GM19043 (cell line): ENCODE measurements around the gene CSTF3.

Experiments used
- ATAC-seq: cut with Tn5 transposase; IDR thresholded peaks from one replicate; pipeline ENCODE4 v1.9.1; 2021; ENCODE audit warnings: low read depth; ENCODE audit not compliant: unreplicated experiment

The CSTF3 gene

DNA sequence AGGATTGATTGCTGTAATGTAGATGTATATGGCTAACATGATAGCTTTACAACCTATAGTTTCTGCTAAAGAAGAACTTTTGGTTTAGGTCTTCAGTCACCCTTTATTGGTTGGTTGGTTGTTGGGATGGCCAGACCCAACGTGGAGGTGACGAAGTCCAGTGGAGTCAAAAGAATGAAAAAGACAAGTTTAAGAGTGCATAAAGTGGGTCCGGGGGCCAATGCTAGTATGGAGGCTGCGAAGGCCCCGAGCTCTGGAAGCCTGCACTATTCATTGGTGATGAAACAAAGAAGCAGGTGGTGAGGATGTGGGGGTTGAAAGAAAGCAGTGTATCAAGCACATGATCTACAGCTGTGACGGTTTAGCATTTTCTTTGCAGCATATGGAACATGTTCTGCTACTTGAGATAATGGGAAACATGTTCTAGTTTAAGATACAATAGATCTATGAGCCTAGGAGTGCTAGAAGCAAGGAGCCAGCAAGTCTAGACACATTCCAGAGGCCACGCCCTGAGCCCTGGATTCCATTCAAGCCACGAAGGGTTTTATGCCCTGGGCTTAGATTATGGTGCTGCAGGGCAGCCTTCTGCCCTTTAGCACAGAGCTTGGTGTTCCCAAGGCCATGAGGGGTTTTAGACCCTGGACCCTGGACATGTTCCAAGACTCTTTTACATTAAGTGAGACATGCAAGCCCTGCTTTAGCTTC, 115.6 kb downstream of the CSTF3 start:
- ATAC-seq: no peak

DNA sequence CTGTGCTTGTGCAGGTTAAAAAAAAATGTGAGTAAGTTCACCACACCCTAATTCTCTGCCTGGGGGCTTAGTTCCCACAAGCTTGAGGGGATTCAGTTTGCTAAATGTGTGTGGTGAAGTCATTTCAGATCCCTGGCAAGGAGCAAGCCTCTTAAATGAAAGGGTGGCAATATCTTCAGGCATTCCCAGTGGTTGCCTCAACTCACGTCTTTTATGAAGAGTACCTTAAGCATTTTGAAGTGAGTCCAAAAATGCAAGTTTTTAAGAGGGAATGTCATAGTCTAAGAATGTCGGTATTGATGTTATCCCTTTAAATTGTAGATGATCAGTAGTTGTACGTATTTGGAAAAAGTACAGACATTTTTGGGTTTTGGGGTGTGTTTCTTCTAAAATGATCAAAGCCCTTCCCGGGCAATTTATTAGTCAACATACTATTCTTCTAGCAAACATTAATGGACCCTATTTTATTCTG, 117.0 kb downstream of the CSTF3 start:
- ATAC-seq: no peak

DNA sequence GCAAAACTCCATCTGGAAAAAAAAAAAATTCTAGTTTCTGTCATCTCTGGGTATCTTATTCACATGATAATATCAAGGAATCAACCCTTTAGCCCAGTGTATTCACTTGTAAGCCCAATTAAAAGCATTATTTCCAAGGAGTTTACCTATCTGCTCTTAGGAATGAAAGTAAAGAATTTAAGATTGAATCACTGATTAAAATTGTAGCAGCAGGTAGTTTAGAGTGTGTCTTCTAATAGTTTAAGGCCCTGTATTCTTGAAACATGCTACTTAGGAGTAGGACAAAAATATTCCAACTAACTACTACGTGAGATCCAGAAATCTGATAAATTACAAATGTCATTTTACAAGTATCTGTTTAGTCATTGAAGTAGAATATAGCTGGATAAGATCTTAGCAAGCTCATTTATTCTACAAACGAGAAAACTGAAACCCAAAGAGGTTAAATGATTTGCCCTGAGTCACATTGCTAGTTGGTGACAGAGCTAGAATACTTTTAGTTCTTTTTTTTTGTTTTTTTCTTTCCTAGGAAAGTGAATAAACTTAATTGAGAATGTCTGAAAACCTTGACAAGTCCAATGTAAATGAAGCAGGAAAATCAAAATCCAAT, 118.0 kb downstream of the CSTF3 start:
- ATAC-seq: no peak

- no peak for ATAC-seq
Observed at GRCh38 chr11:33040862-33041453, 120.3 kb downstream of the CSTF3 start.

DNA sequence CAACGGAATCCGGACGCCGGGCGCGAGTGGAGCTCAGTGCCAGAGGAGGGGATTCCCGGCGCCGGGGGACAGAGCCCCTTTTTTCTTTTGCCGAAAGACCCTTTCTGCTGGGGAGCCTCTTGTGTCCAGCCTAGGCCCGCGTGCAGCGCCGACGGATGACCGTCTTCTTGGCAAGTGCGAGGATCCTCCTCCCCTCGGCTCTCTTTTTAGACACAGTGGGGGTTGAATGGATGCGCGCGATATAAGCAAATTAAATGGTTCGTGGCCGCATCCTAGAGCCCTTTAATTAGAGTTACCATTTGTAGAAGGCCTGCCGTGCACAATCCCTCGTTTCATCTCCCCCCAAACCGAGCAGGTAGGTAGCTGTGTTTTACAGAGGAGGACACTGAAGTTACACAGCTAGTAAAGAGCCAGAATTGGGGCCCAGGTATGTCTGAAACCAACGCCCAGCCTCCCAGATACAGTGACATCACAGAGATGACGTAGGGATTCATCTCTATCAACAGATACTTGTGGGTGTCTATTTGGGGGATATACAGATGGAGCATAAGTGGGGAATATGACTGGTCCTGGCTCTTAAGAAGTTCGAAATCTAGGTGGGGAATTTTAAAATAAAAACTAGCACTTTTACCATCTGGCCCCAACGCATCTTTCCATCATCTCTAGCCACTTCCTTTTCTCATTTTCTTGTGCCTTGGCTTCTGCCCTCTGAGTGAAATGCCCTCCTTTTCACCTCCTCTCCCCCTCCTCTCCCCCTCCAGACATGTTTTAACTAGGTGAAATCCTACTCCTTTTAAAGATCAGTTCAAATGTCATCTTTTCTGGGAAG, 121.0 kb downstream of the CSTF3 start:
- ATAC-seq: peak; percentile 15

GRCh38 chr11:33039274-33040032, 121.8 kb downstream of the CSTF3 start, which contains the start of gene TCP11L1:
Gene TCP11L1, plus strand, starts transcription at chr11:33039572. Its CDS starts 4,202 bp downstream, at chr11:33043774.
- ATAC-seq: peak; percentile 70

- no peak for ATAC-seq
Observed at GRCh38 chr11:33035011-33035410, 126.3 kb downstream of the CSTF3 start.
